B cell (primary cell): ENCODE data around the gene CMTR1. TPM values are rescaled to one million over a fixed set of nuclear protein-coding genes. Genes with fewer than 3 reads are reported as not detected.

ENCODE experiments used
- ATAC-seq: fragments of 200-7000 bp; cut with Tn5 transposase; one replicate; pipeline ENCODE4 v1.10.0; 2021; ENCODE audit warnings: low read depth, mild to moderate bottlenecking, moderate number of reproducible peaks, moderate library complexity
- CTCF ChIA-PET: fragments of 350-600 bp; sonication (Branson Sonifier 250); formaldehyde crosslinking; loops from one replicate; lab custom pipeline; 2021; ENCODE audit warnings: antibody characterized with exemption, inconsistent platforms; lab: Charles Lee
- POLR2A ChIA-PET: fragments of 350-600 bp; sonication (Branson Sonifier 250); formaldehyde crosslinking; loops from one replicate; lab custom pipeline; 2021; ENCODE audit warnings: antibody characterized with exemption; lab: Charles Lee
- DNase-seq: peaks from one replicate; pipeline ENCODE4 v3.0.0; 2013
- H2AFZ ChIP-seq: 2 replicates; pipeline ENCODE4 v1.6.1; 2012; ENCODE audit warnings: mild to moderate bottlenecking, low read depth, low read length; ENCODE audit not compliant: insufficient read depth, poor library complexity, severe bottlenecking
- H3K27ac ChIP-seq, 2 donors: 1 replicate in 1 of 2; 2 replicates in 1 of 2; pipeline ENCODE4 v1.5.1; 2012 to 2013; ENCODE audit warnings: low read length in 2 of 2, mild to moderate bottlenecking in 2 of 2, moderate library complexity in 1 of 2
- H3K27me3 ChIP-seq, 4 experiments: fragments of 200-600 bp in 1 of 4; sonication (generic) in 1 of 4; replicated peaks in 1 of 4; 1 replicate in 2 of 4; 2 replicates in 2 of 4; pipeline versions ENCODE4 v1.6.1 to v1.7.0; 2013 to 2016; ENCODE audit warnings: low read length in 3 of 4, mild to moderate bottlenecking in 2 of 4, mixed read lengths in 1 of 4, moderate library complexity in 1 of 4; ENCODE audit not compliant: insufficient read depth in 4 of 4, control insufficient read depth in 3 of 4; ENCODE audit errors: control extremely low read depth in 1 of 4
- H3K36me3 ChIP-seq, 2 experiments: replicated peaks in 1 of 2; 1 replicate in 1 of 2; 2 replicates in 1 of 2; pipeline versions ENCODE4 v1.6.1 to v1.7.1; 2013; ENCODE audit warnings: low read length in 1 of 2; ENCODE audit not compliant: insufficient read depth in 2 of 2, control insufficient read depth in 1 of 2; ENCODE audit errors: control extremely low read depth in 1 of 2, extremely low read depth in 1 of 2
- H3K4me1 ChIP-seq, 2 donors: fragments of 200-600 bp in 1 of 2; sonication (generic) in 1 of 2; 1 replicate in 1 of 2; 2 replicates in 1 of 2; pipeline versions ENCODE4 v1.5.1 to v1.6.1; 2013 to 2017; ENCODE audit warnings: low read length in 2 of 2; ENCODE audit not compliant: control insufficient read depth in 2 of 2, insufficient read depth in 2 of 2
- H3K4me2 ChIP-seq: replicated peaks from 2 replicates; pipeline ENCODE3; 2012; ENCODE audit warnings: mild to moderate bottlenecking, low read depth, low read length; ENCODE audit not compliant: poor library complexity, severe bottlenecking
- H3K4me3 ChIP-seq, 5 experiments: fragments of 200-600 bp in 1 of 5; sonication (generic) in 1 of 5; 1 replicate in 3 of 5; 2 replicates in 2 of 5; pipeline versions ENCODE4 v1.5.1 to v1.7.0; 2011 to 2016; ENCODE audit warnings: low read length in 4 of 5, mild to moderate bottlenecking in 4 of 5, low read depth in 2 of 5, control low read depth in 1 of 5, moderate library complexity in 1 of 5; ENCODE audit not compliant: insufficient read depth in 1 of 5; ENCODE audit errors: control extremely low read depth in 1 of 5, extremely low read depth in 1 of 5
- H3K79me2 ChIP-seq: fragments of 200-600 bp; sonication (generic); one replicate; pipeline ENCODE4 v1.6.0; 2016; ENCODE audit warnings: low read length; ENCODE audit not compliant: control insufficient read depth, insufficient read depth
- H3K9ac ChIP-seq: fragments of 200-600 bp; sonication (generic); 2 replicates; pipeline ENCODE4 v1.6.1; 2017; ENCODE audit warnings: mild to moderate bottlenecking, low read length, moderate library complexity
- H3K9me3 ChIP-seq, 3 donors: one replicate each; pipeline versions ENCODE4 v1.6.1 to v1.7.1; 2013; ENCODE audit warnings: low read length in 2 of 3; ENCODE audit not compliant: control insufficient read depth in 2 of 3, insufficient read depth in 1 of 3; ENCODE audit errors: control extremely low read depth in 1 of 3
- H4K20me1 ChIP-seq: 2 replicates; pipeline ENCODE4 v1.6.0; 2012; ENCODE audit warnings: mild to moderate bottlenecking, low read length; ENCODE audit not compliant: insufficient read depth, control insufficient read depth, poor library complexity, severe bottlenecking
- H3K27ac Mint-ChIP-seq: one replicate; pipeline ENCODE4 v1.8.0; 2021; ENCODE audit warnings: mixed read lengths
- H3K27me3 Mint-ChIP-seq: one replicate; pipeline ENCODE4 v1.8.0; 2021; ENCODE audit warnings: mixed read lengths
- H3K4me1 Mint-ChIP-seq: one replicate; pipeline ENCODE4 v1.8.0; 2021; ENCODE audit warnings: mixed read lengths
- H3K4me3 Mint-ChIP-seq: one replicate; pipeline ENCODE4 v1.8.0; 2021; ENCODE audit warnings: mixed read lengths
- H3K9me3 Mint-ChIP-seq: one replicate; pipeline ENCODE4 v1.8.0; 2022; ENCODE audit warnings: mixed read lengths; ENCODE audit not compliant: insufficient read depth
- CTCF ChIP-seq: fragments of 200-600 bp; IDR thresholded peaks from one replicate; pipeline ENCODE4 v1.8.0; 2022; ENCODE audit warnings: antibody characterized with exemption, mild to moderate bottlenecking
- EZH2 ChIP-seq: IDR thresholded peaks from 2 replicates; pipeline ENCODE4 v1.6.1; 2012; ENCODE audit warnings: borderline replicate concordance, low read depth, mild to moderate bottlenecking, moderate library complexity, low read length; ENCODE audit not compliant: insufficient read depth, poor library complexity, severe bottlenecking
- WGBS: methylation state at CpG from one replicate; pipeline ENCODE4 v1.1.5; 2013; ENCODE audit warnings: missing lambda C conversion rate; ENCODE audit not compliant: insufficient coverage; 5-methylcytosine and 5-hydroxymethylcytosine counted together
- intact Hi-C: fragments of 100-400 bp; cut with micrococcal nuclease; formaldehyde crosslinking; loops from one replicate; pipeline ENCODE4 v1.10.0; 2022
- polyA plus RNA-seq: library from polyadenylated mRNA; depleted of rRNA; stranded (reverse); fragments of >200 nt; gene quantifications from 2 replicates; pipeline ENCODE4 v1.2.3, GENCODE V29; 2012
- total RNA-seq, 2 donors: library from RNA; stranded (reverse); fragments of 120-200 nt in 1 of 2; gene quantifications; 1 replicate in 1 of 2; 2 replicates in 1 of 2; pipeline versions ENCODE4 v1.2.3 to v1.2.4, GENCODE V29; 2013 to 2022

Gene CMTR1
- total and polyA plus RNA-seq, 2 donors (not counting 1 experiment from before 2014, with no cell fraction given) = 46.0 to 82.9 TPM

- no peak for ATAC-seq
Measured at GRCh38 chr6:37492991-37493660, 60.1 kb downstream of the CMTR1 start.

More at GRCh38 chr6:37492991-37493660, 60.1 kb downstream of the CMTR1 start:
- no peaks in the 10 kb centered on the region for H3K9me3 Mint-ChIP-seq
- no peak overlapping the region for H3K4me3 Mint-ChIP-seq
- no peak for DNase-seq
- Histone ChIP-seq H3K27me3 (no peaks in the 10 kb centered on the region), H3K9me3 (no peaks in the 10 kb centered on the region), H3K4me2 (no peak overlapping the region), H4K20me1 (no peaks in the 10 kb centered on the region), H3K27ac (no peak overlapping the region), H3K4me1 (peaks cover 3 to 33% of the 10 kb centered on the region in 2 donors), H3K79me2 (peaks cover 62% of the 10 kb centered on the region), H3K4me3 (no peak overlapping the region), H3K36me3 (no peaks in the 10 kb centered on the region), H3K9ac (no peak overlapping the region), H2AFZ (no peak overlapping the region)
- peaks cover 34% of the 10 kb centered on the region for H3K4me1 Mint-ChIP-seq
- ChIA-PET CTCF (no interaction called here), POLR2A (interaction anchor here (1.3 kb wide), 1 partner anchor 9 kb away, joined by 3 read pairs; no protein-coding TSS in a partner anchor)
- WGBS = 98% methylated on average over 37 of the region's 38 CpGs
- H3K27me3 Mint-ChIP-seq = no peaks in the 10 kb centered on the region
- H3K27ac Mint-ChIP-seq = no peak overlapping the region
- intact Hi-C loops = no loop called here
- no peak for TF ChIP-seq CTCF
- no peak for TF ChIP-seq EZH2
